Retinal pigment epithelial cell (primary cell): Measurements from ENCODE around the gene EMX1.

Experiments
- DNase-seq: peaks from one replicate; pipeline ENCODE4 v3.0.0-alpha.2; 2010; ENCODE audit warnings: low read depth
- H3K4me3 ChIP-seq: 2 replicates; pipeline ENCODE4 v1.5.1; 2011; ENCODE audit warnings: mild to moderate bottlenecking, low read length, control low read depth, moderate library complexity
- CTCF ChIP-seq: conservative IDR thresholded peaks from 2 replicates; pipeline ENCODE4 v1.5.1; 2011; ENCODE audit warnings: low read depth, low read length, control low read depth, inconsistent platforms

EMX1 gene

GRCh38 chr2:72955228-72956049 lies 38.1 kb downstream of the EMX1 start:
- H3K4me3 ChIP-seq = no peak overlapping the region
- no peak for DNase-seq
- TF ChIP-seq CTCF = no peak

GRCh38 chr2:72956050-72956395 lies 38.7 kb downstream of the EMX1 start:
- no peak for DNase-seq
- H3K4me3 ChIP-seq = no peak overlapping the region
- TF ChIP-seq CTCF = no peak

- H3K4me3 ChIP-seq = no peak overlapping the region
- no peak for DNase-seq
- no peak for TF ChIP-seq CTCF
Observed at GRCh38 chr2:72956936-72957335, 39.6 kb downstream of the EMX1 start.

- DNase-seq = no peak
- H3K4me3 ChIP-seq = no peak overlapping the region
- no peak for TF ChIP-seq CTCF
Observed at GRCh38 chr2:72958542-72959385, 41.4 kb downstream of the EMX1 start.

- H3K4me3 ChIP-seq = no peak overlapping the region
- TF ChIP-seq CTCF = no peak
- DNase-seq = no peak
Observed at GRCh38 chr2:72959554-72959953, 42.2 kb downstream of the EMX1 start.

GRCh38 chr2:72959995-72960981 lies 43.0 kb downstream of the EMX1 start:
- no peak overlapping the region for H3K4me3 ChIP-seq
- no peak for DNase-seq
- TF ChIP-seq CTCF = no peak
